Adrenal gland (tissue), 12 donors: Measurements from ENCODE around the gene BCAT1. TPM values are rescaled to one million over a fixed set of nuclear protein-coding genes. Genes with fewer than 3 reads are reported as not detected.

Source experiments
- DNase-seq, 7 donors: peaks; one replicate each; pipeline ENCODE4 v3.0.0-alpha.2; 2019 to 2020
- H3K27ac ChIP-seq, 5 donors: fragments of 200-600 bp; sonication (generic) in 4 of 5; 1 replicate in 3 of 5; 2 replicates in 2 of 5; pipeline versions ENCODE4 v1.5.1 to v1.8.0; 2016 to 2020; ENCODE audit warnings: mild to moderate bottlenecking in 1 of 5
- H3K27me3 ChIP-seq: fragments of 200-600 bp; 2 replicates; pipeline ENCODE4 v1.8.0; 2021
- H3K36me3 ChIP-seq, 2 donors: fragments of 200-600 bp; replicated peaks in 1 of 2; 1 replicate in 1 of 2; 2 replicates in 1 of 2; pipeline versions ENCODE4 v1.5.1 to v1.8.0; 2018 to 2022
- H3K4me1 ChIP-seq, 2 donors: fragments of 200-600 bp; replicated peaks in 1 of 2; 1 replicate in 1 of 2; 2 replicates in 1 of 2; pipeline versions ENCODE4 v1.5.1 to v1.8.0; 2018 to 2021
- H3K4me3 ChIP-seq, 4 donors: fragments of 200-600 bp; sonication (generic) in 3 of 4; one replicate each; pipeline ENCODE4 v1.5.1; 2016 to 2018
- H3K9me3 ChIP-seq, 3 donors: fragments of 200-600 bp; sonication (generic) in 1 of 3; replicated peaks in 1 of 3; 1 replicate in 2 of 3; 2 replicates in 1 of 3; pipeline versions ENCODE4 v1.5.1 to v1.8.0; 2016 to 2021
- CTCF ChIP-seq, 6 experiments: fragments of 450-650 bp in 4 of 6; fragments of 200-600 bp in 2 of 6; sonication (generic) in 1 of 6; IDR thresholded peaks; 1 replicate in 5 of 6; 2 replicates in 1 of 6; pipeline versions ENCODE4 v1.5.1 to v1.8.0; 2016 to 2021; ENCODE audit warnings: antibody characterized with exemption in 6 of 6, mild to moderate bottlenecking in 2 of 6, moderate library complexity in 1 of 6
- POLR2A ChIP-seq, 2 donors: fragments of 450-650 bp; IDR thresholded peaks; one replicate each; pipeline ENCODE4 v1.6.1; 2017; ENCODE audit warnings: antibody characterized with exemption in 2 of 2, mild to moderate bottlenecking in 2 of 2, moderate library complexity in 1 of 2
- WGBS, 4 donors: extraction: QIAGEN DNeasy Blood & Tissue Kit in 2 of 4; methylation state at CpG; one replicate each; pipeline versions ENCODE4 v1.1.5 to v1.1.7; 2013 to 2017; 5-methylcytosine and 5-hydroxymethylcytosine counted together
- intact Hi-C, 2 donors: fragments of 100-400 bp; cut with DNase I; formaldehyde crosslinking; loops; one replicate each; pipeline versions ENCODE4 v1.14.1 to v1.15.0; 2022 to 2023
- polyA plus RNA-seq, 3 donors: library from polyadenylated mRNA; stranded (reverse); fragments of 200-250 nt in 2 of 3; fragments of 350-450 nt in 1 of 3; fragmentation: Illumina TruSeq in 1 of 3; extraction: RNeasy Lipid Tissue Mini Kit (QIAGEN cat#74804) in 1 of 3; gene quantifications; one replicate each; pipeline ENCODE4 v1.2.3, GENCODE V29; 2013 to 2014
- total RNA-seq, 9 donors: library from RNA; depleted of rRNA in 4 of 9; stranded (reverse); fragments of >200 nt in 4 of 9; fragments of 120-200 nt in 1 of 9; fragmentation: NEBNext Ultra II Directional in 1 of 9; extraction: Animal tissue kit (Norgen Biotek cat#: 25700) in 1 of 9; gene quantifications; one replicate each; pipeline versions ENCODE4 v1.1.0 to v1.2.4, GENCODE V29; 2013 to 2023
- donor health status: healthy with polysubstance abuse.
- donor health status: Bipolar disorder and iron deficiency.
- donor health status: DM: yes; HTN: yes; CAD: no.
- donor health status: DM: no; HTN: no; CAD: no.
- donor health status: DM: no; HTN: no; CAD: no.
- donor health status: DM: yes; HTN: yes; CAD: no.

The BCAT1 gene
- total and polyA plus RNA-seq, 12 donors: 2.1 to 41.5 (median 20.1) TPM

GRCh38 chr12:24906141-24906540, 42.8 kb downstream of the BCAT1 start:
- TF ChIP-seq POLR2A (IDR thresholded peaks at IDR 0.05) (no peak), CTCF (IDR thresholded peaks at IDR 0.05) (no peak)
- intact Hi-C loops: no loop called here
- Histone ChIP-seq H3K4me1 (no peaks in the 10 kb centered on the region), H3K4me3 (no peak overlapping the region), H3K9me3 (no peaks in the 10 kb centered on the region), H3K27ac (no peak overlapping the region), H3K27me3 (no peaks in the 10 kb centered on the region), H3K36me3 (no peaks in the 10 kb centered on the region)
- no peak for DNase-seq
- 90 to 95% (median 93%) methylated on average over 2 of the region's 2 CpGs for WGBS, 4 donors

GRCh38 chr12:24905431-24905830, 43.5 kb downstream of the BCAT1 start:
- no peaks in the 10 kb centered on the region for H3K9me3 ChIP-seq
- H3K27ac ChIP-seq: no peak overlapping the region
- intact Hi-C loops: no loop called here
- no peak for TF ChIP-seq CTCF (IDR thresholded peaks at IDR 0.05)
- TF ChIP-seq POLR2A (IDR thresholded peaks at IDR 0.05): no peak
- WGBS, 4 donors: 48 to 75% (median 56%) methylated on average over 2 of the region's 2 CpGs
- H3K36me3 ChIP-seq: no peaks in the 10 kb centered on the region
- H3K4me3 ChIP-seq: no peak overlapping the region
- no peaks in the 10 kb centered on the region for H3K4me1 ChIP-seq
- no peak for DNase-seq
- no peaks in the 10 kb centered on the region for H3K27me3 ChIP-seq

GRCh38 chr12:24904871-24905270, 44.0 kb downstream of the BCAT1 start:
- no peak for TF ChIP-seq POLR2A (IDR thresholded peaks at IDR 0.05)
- TF ChIP-seq CTCF (IDR thresholded peaks at IDR 0.05): no peak
- intact Hi-C loops: no loop called here

GRCh38 chr12:24903329-24904088, 45.4 kb downstream of the BCAT1 start:
- Histone ChIP-seq H3K9me3 (no peaks in the 10 kb centered on the region), H3K4me1 (peaks cover 0 to 4% of the 10 kb centered on the region in 2 donors), H3K36me3 (no peaks in the 10 kb centered on the region), H3K27me3 (no peaks in the 10 kb centered on the region), H3K27ac (peak overlapping the region in 4 of 5 donors; percentile 5 to 73 (median 52)), H3K4me3 (peak overlapping the region in 1 of 4 donors; percentile 70)
- DNase-seq: peak in 1 of 7 donors; percentile 23
- intact Hi-C loops: no loop called here
- TF ChIP-seq POLR2A (IDR thresholded peaks at IDR 0.05) (no peak), CTCF (IDR thresholded peaks at IDR 0.05) (no peak)
- 33 to 54% (median 36%) methylated on average over 19 to 25 of the region's 25 CpGs for WGBS, 4 donors

More at GRCh38 chr12:24904871-24905270, 44.0 kb downstream of the BCAT1 start:
- DNase-seq: no peak
- no peak overlapping the region for H3K27ac ChIP-seq
- no peaks in the 10 kb centered on the region for H3K9me3 ChIP-seq
- no peaks in the 10 kb centered on the region for H3K36me3 ChIP-seq
- H3K4me1 ChIP-seq: no peaks in the 10 kb centered on the region
- no peaks in the 10 kb centered on the region for H3K27me3 ChIP-seq
- H3K4me3 ChIP-seq: no peak overlapping the region
- WGBS, 4 donors: 92 to 97% (median 93%) methylated on average over 1 of the region's 1 CpG
